Esophagus squamous epithelium (tissue), 4 donors: ENCODE results near the gene KCNH6.

Experiments used
- CTCF ChIP-seq, 6 experiments: fragments of 450-650 bp in 4 of 6; fragments of 200-600 bp in 2 of 6; sonication (generic) in 2 of 6; IDR thresholded peaks; one replicate each; pipeline ENCODE4 v1.5.1; 2016 to 2019; ENCODE audit warnings: antibody characterized with exemption in 6 of 6, mild to moderate bottlenecking in 4 of 6, moderate library complexity in 4 of 6
- POLR2A ChIP-seq, 4 donors: fragments of 450-650 bp; IDR thresholded peaks; one replicate each; pipeline ENCODE4 v1.6.1; 2017; ENCODE audit warnings: antibody characterized with exemption in 4 of 4, mild to moderate bottlenecking in 4 of 4, moderate library complexity in 3 of 4

- no peak for TF ChIP-seq CTCF (IDR thresholded peaks at IDR 0.05)
- no peak for TF ChIP-seq POLR2A (IDR thresholded peaks at IDR 0.05)
Measured at GRCh38 chr17:63571632-63572310, 48.6 kb downstream of the KCNH6 start.
